SKM-1 treated with dmso at 0.1 percent for 144 hours (cell line): ENCODE data around the gene ZNF440.
A peak's percentile ranks its signal among the peaks of the same experiment; 100 is the strongest.
"Not testable (repeated sequence)": the region's sequence is repeated elsewhere in the genome, so short reads cannot be mapped to it uniquely, and the experiment has no call there.

Experiments used
- DNase-seq: peaks from one replicate; lab custom pipeline; 2025; ENCODE audit not compliant: unreplicated experiment; lab: John Stamatoyannopoulos, UW

Gene ZNF440

GRCh38 chr19:11814029-11814699, at the start of gene ZNF440:
Gene ZNF440, plus strand, starts transcription at chr19:11814273. Its CDS starts 175 bp downstream, at chr19:11814448.
- DNase-seq, result peak; percentile 88

- DNase-seq, result peak; percentile 92
Measured at GRCh38 chr19:11766597-11767591, 47.2 kb upstream of the ZNF440 start, which contains the start of gene ZNF441. Gene ZNF441, plus strand, starts transcription at chr19:11767000. Its CDS starts 194 bp downstream, at chr19:11767194.

GRCh38 chr19:11767633-11768133, 46.4 kb upstream of the ZNF440 start:
- DNase-seq, result no peak

GRCh38 chr19:11769995-11770394, 44.1 kb upstream of the ZNF440 start:
- DNase-seq, result no peak

- not testable (repeated sequence) for DNase-seq
Measured at GRCh38 chr19:11771520-11771919, 42.6 kb upstream of the ZNF440 start.

- DNase-seq, result not testable (repeated sequence)
Measured at GRCh38 chr19:11776669-11777068, 37.4 kb upstream of the ZNF440 start.

- DNase-seq, result no peak
Measured at GRCh38 chr19:11780431-11781020, 33.5 kb upstream of the ZNF440 start.

- no peak for DNase-seq
Measured at GRCh38 chr19:11781295-11782057, 32.6 kb upstream of the ZNF440 start.

- DNase-seq, result no peak
Measured at GRCh38 chr19:11783767-11784166, 30.3 kb upstream of the ZNF440 start.

GRCh38 chr19:11784356-11784755, 29.7 kb upstream of the ZNF440 start:
- no peak for DNase-seq

- DNase-seq, result no peak
Measured at GRCh38 chr19:11787536-11787935, 26.5 kb upstream of the ZNF440 start.

- DNase-seq, result no peak
Measured at GRCh38 chr19:11792942-11793341, 21.1 kb upstream of the ZNF440 start.

- peak; percentile 79 for DNase-seq
Measured at GRCh38 chr19:11797491-11797890, 16.6 kb upstream of the ZNF440 start.

- peak; percentile 88 for DNase-seq
Measured at GRCh38 chr19:11798391-11799330, 15.4 kb upstream of the ZNF440 start, which contains the start of gene ZNF491. Gene ZNF491, plus strand, starts transcription at chr19:11798523. Its CDS starts 7,431 bp downstream, at chr19:11805954.

GRCh38 chr19:11806354-11807098, 7.5 kb upstream of the ZNF440 start:
- no peak for DNase-seq

GRCh38 chr19:11807099-11807380, 7.0 kb upstream of the ZNF440 start:
- no peak for DNase-seq

GRCh38 chr19:11813703-11814028, 407 bp upstream of the ZNF440 start:
- DNase-seq, result no peak

- DNase-seq, result no peak
Measured at GRCh38 chr19:11814700-11815035, 595 bp downstream of the ZNF440 start.

- no peak for DNase-seq
Measured at GRCh38 chr19:11821474-11822109, 7.5 kb downstream of the ZNF440 start.
